ENCODE results near the gene LAMA2. TPM values are rescaled to one million over a fixed set of nuclear protein-coding genes. Genes with fewer than 3 reads are reported as not detected.

Gene LAMA2
- total and polyA plus RNA-seq, 2 of the 13 experiments (the other 11 are each of a cell fraction or from before 2014, with no cell fraction given) = 0.11 to 0.28 TPM

DNA sequence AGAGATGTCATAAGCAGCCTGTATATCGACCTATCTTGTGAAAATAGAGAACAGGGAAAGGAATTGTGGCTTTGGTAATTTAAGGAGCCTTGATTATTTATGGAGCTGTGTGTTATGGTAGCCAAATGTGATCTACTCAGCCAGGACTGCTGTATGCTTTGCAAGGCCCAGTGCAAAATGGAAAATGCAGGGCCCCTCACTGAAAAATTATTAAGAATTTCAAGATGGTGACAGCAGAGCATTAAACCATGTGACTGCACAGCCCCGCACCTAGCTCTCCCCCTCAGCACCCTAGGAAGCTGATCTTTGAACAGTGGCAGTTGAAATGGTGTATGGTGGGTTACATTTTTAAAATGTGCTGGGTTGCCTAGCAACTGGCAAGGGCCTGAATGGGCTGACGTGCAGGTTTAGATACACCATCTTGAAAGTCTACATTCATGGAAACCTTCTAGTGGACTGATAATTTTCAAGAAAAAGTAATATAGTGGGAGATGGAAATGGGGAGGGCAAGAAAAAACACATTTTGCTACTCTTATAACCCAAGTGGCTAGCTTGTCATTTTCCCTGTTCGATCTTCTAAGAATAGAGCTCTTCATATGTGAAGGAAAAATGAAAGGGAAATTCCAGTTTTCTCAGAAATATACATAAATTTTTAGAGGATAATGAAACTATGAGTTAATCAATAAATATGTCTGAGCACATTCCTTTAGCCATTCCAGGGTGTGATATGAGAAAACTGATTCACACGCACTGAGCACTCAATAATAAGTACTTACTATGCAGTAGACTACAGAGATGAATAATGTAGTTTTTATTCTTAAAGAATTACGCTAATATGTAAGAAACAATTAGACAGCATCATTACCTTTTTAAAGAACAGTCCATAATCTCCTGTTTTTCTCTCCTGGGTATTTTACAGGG lies 619.1 kb downstream of the LAMA2 start:
- ChIA-PET POLR2A (interaction anchor here (1.9 kb wide), 1 partner anchor 11 kb away, joined by 7 read pairs; no protein-coding TSS in a partner anchor), CTCF (ENCODE audit: low intra/inter-chr PET ratio, low total read pairs) (interaction anchor here (0.8 kb wide), 1 partner anchor 229 kb away, joined by 4 read pairs; no protein-coding TSS in a partner anchor)
- intact Hi-C loops (cut with micrococcal nuclease; ENCODE audit: unreplicated experiment) (no loop called here), in situ Hi-C loops (cut with HindIII; ENCODE audit: extremely low pct_ligation_motif_present, low pct_unique_long_range_greater_than_20kb) (no loop called here)
- no TSS peak for BruUV-seq (replicated peaks)
- no peak for FAIRE-seq
- Histone ChIP-seq H3K9me3 (ENCODE audit: low read length) (no peaks in the 10 kb centered on the region), H3K4me1 (ENCODE audit: insufficient read depth, low read length) (peaks cover 33% of the 10 kb centered on the region), H3K79me2 (ENCODE audit: insufficient read depth, low read length) (no peaks in the 10 kb centered on the region), H3K27me3 (ENCODE audit: control insufficient read depth in 1 of 2, insufficient read depth in 2 of 2, low read length in 2 of 2) (no peaks in the 10 kb centered on the region), H2AFZ (ENCODE audit: low read length) (no peak overlapping the region), H4K20me1 (ENCODE audit: insufficient read depth, low read length) (no peaks in the 10 kb centered on the region), H3K36me3 (replicated peaks in 1 of 2; ENCODE audit: control insufficient read depth in 1 of 2, insufficient read depth in 2 of 2, low read length in 2 of 2) (no peaks in the 10 kb centered on the region), H3K4me2 (ENCODE audit: low read depth, low read length) (peak overlapping the region; percentile 68), H3K27ac (ENCODE audit: extremely low read length, insufficient read depth, low read length) (no peak overlapping the region), H3K9ac (ENCODE audit: insufficient read depth, low read depth, low read length) (no peak overlapping the region), H3K4me3 (replicated peaks in 1 of 3; ENCODE audit: insufficient read depth in 1 of 3, low read depth in 2 of 3, low read length in 3 of 3) (peak overlapping the region in 1 of 3 experiments; percentile 44; a peak in 1 of 6 replicates)
- 67% methylated on average over 6 of the region's 6 CpGs for WGBS (ENCODE audit: low lambda C conversion rate)
- TF ChIP-seq ATF1 (CRISPR knock-in tag; IDR thresholded peaks at IDR 0.05) = 0 out of 2 replicates have a peak, but pooled peaks have one; percentile 8
- TF ChIP-seq CREB1 (IDR thresholded peaks at IDR 0.05) = no peak
- TF ChIP-seq CREB1 (CRISPR knock-in tag; IDR thresholded peaks at IDR 0.05) = 0 out of 2 replicates have a peak, but pooled peaks have one; percentile 30
- TF ChIP-seq ZNF746 (CRISPR knock-in tag; IDR thresholded peaks at IDR 0.05) = no peak
- peak; percentile 9; the same call in 1 of the 2 replicates for TF ChIP-seq RFX1 (IDR thresholded peaks at IDR 0.05)
- no peak for TF ChIP-seq NRL (CRISPR knock-in tag; IDR thresholded peaks at IDR 0.05; ENCODE audit: borderline replicate concordance)
- no peak for TF ChIP-seq PPARG (CRISPR knock-in tag; conservative IDR thresholded peaks at IDR 0.05)
- no peak for TF ChIP-seq ZNF572 (CRISPR knock-in tag; IDR thresholded peaks at IDR 0.05)
- DNase-seq (ENCODE audit: low spot score) = no peak
- peak; percentile 11; the same call in 1 of the 3 replicates for ATAC-seq

- no peak overlapping the region for H3K9ac ChIP-seq (ENCODE audit: insufficient read depth, low read depth, low read length)
- BruUV-seq (replicated peaks) = no TSS peak
- ATAC-seq = no peak
- ChIA-PET CTCF (ENCODE audit: low intra/inter-chr PET ratio, low total read pairs) (no interaction called here), POLR2A (no interaction called here)
- no peaks in the 10 kb centered on the region for H3K79me2 ChIP-seq (ENCODE audit: insufficient read depth, low read length)
- no peaks in the 10 kb centered on the region for H4K20me1 ChIP-seq (ENCODE audit: insufficient read depth, low read length)
- in situ Hi-C loops (cut with HindIII; ENCODE audit: extremely low pct_ligation_motif_present, low pct_unique_long_range_greater_than_20kb) (no loop called here), intact Hi-C loops (cut with micrococcal nuclease; ENCODE audit: unreplicated experiment) (no loop called here)
- no peaks in the 10 kb centered on the region for H3K36me3 ChIP-seq (replicated peaks in 1 of 2; ENCODE audit: control insufficient read depth in 1 of 2, insufficient read depth in 2 of 2, low read length in 2 of 2)
- no peaks in the 10 kb centered on the region for H3K9me3 ChIP-seq (ENCODE audit: low read length)
- no peak for TF ChIP-seq JUND (CRISPR knock-in tag; IDR thresholded peaks at IDR 0.05)
- no peak for TF ChIP-seq SMARCE1 (IDR thresholded peaks at IDR 0.05; ENCODE audit: borderline replicate concordance)
- no peak for TF ChIP-seq KAT7 (CRISPR knock-in tag; IDR thresholded peaks at IDR 0.05; ENCODE audit: borderline replicate concordance)
- DNase-seq (ENCODE audit: low spot score) = no peak
- no peak overlapping the region for H3K27ac ChIP-seq (ENCODE audit: extremely low read length, insufficient read depth, low read length)
- peaks cover 25% of the 10 kb centered on the region for H3K4me1 ChIP-seq (ENCODE audit: insufficient read depth, low read length)
- H2AFZ ChIP-seq (ENCODE audit: low read length) = no peak overlapping the region
- 64% methylated on average over 2 of the region's 2 CpGs for WGBS (ENCODE audit: low lambda C conversion rate)
- no peaks in the 10 kb centered on the region for H3K27me3 ChIP-seq (ENCODE audit: control insufficient read depth in 1 of 2, insufficient read depth in 2 of 2, low read length in 2 of 2)
- no peak overlapping the region for H3K4me2 ChIP-seq (ENCODE audit: low read depth, low read length)
- H3K4me3 ChIP-seq (replicated peaks in 1 of 3; ENCODE audit: insufficient read depth in 1 of 3, low read depth in 2 of 3, low read length in 3 of 3) = no peak overlapping the region
- FAIRE-seq = no peak
Measured at GRCh38 chr6:129504456-129504855, 621.5 kb downstream of the LAMA2 start.

Data from HepG2 (cell line).